Measurements from ENCODE around the gene EFNA5.

- no peak for TF ChIP-seq CTCF (IDR thresholded peaks at IDR 0.05; ENCODE audit: borderline replicate concordance, extremely low read depth, low read length, poor library complexity, severe bottlenecking)
- no peak for TF ChIP-seq EZH2 (IDR thresholded peaks at IDR 0.05; ENCODE audit: borderline replicate concordance, low read depth, low read length, severe bottlenecking)
These were observed 88.1 kb downstream of the EFNA5 start for GRCh38 chr5:107582625-107583024.

Data from DND-41 (cell line).